LNCaP clone FGC (cell line): ENCODE measurements around the gene RNF17.

Experiments used
- DNase-seq: peaks from one replicate; pipeline ENCODE4 v3.0.0-alpha.2; 2011; ENCODE audit warnings: low read depth
- H3K4me3 ChIP-seq: 2 replicates; pipeline ENCODE4 v1.5.1; 2011; ENCODE audit warnings: mild to moderate bottlenecking, low read depth, low read length, control low read depth
- TF ChIP-seq, protein P1 (sequence below): IDR thresholded peaks from 2 replicates; pipeline ENCODE4 v1.5.1; 2012; ENCODE audit warnings: mild to moderate bottlenecking; ENCODE audit not compliant: control insufficient read depth, insufficient read depth; ENCODE audit errors: extremely low read depth

The RNF17 gene

DNA sequence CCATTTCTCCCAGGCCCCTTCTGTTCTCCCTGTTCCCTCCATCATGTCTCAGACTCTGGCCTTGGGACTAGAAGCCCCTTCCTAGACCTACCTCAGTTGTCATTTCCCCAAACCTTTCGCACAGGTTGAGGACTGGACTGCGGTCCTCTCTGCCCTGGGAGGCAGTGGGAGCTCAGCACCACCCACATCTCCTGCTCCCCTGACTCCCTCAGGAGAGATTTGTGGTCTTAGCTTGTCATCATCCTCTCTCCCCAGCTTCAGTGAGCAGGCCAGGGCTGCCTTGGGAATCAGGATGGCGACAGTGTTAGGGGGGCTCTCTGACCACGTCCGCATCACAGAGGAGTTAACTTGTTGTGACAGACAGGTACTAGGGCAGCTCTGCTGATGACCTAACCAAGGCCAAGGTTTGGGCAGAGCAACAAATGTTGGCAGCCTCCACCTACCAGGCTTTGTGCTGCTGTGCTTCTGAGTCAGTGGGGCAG is 25.6 kb upstream of the RNF17 start:
- TF ChIP-seq, protein P1, sequence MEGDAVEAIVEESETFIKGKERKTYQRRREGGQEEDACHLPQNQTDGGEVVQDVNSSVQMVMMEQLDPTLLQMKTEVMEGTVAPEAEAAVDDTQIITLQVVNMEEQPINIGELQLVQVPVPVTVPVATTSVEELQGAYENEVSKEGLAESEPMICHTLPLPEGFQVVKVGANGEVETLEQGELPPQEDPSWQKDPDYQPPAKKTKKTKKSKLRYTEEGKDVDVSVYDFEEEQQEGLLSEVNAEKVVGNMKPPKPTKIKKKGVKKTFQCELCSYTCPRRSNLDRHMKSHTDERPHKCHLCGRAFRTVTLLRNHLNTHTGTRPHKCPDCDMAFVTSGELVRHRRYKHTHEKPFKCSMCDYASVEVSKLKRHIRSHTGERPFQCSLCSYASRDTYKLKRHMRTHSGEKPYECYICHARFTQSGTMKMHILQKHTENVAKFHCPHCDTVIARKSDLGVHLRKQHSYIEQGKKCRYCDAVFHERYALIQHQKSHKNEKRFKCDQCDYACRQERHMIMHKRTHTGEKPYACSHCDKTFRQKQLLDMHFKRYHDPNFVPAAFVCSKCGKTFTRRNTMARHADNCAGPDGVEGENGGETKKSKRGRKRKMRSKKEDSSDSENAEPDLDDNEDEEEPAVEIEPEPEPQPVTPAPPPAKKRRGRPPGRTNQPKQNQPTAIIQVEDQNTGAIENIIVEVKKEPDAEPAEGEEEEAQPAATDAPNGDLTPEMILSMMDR, result no peak
- H3K4me3 ChIP-seq, result no peak overlapping the region
- DNase-seq, result no peak

- DNase-seq, result no peak
These were observed 23.7 kb upstream of the RNF17 start for GRCh38 chr13:24740014-24740890.

DNA sequence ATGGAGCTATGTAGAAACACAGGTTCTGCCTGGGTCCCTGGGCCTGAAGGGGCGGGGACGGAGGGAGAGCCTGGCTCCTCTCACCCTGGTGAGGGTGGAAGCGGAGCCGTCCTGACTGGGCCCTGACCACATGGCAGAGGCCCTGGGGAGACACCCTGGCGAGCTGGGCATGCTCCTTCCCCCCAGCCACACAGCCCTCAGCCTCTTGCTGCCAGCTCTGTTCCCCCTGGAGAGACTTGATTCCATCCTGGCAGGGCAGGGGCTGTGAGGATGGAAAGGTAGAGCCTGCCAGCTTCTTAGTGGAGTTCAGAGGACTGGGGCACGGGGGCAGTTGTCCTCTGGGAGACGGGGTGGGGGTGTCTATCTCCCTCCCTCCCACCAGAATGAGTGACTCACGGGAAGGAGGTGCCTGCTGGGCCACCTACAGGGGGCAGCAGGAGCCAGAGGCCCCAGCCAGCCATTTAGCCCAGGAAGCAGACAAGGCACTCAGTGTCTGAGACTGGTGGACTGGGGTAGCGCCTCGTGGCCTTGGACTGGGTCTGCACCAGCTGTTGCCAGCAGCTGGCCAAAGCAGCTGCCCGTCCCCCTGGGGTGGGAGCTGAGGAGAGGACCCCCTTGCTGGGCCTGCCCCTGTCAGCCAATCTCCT is 22.8 kb upstream of the RNF17 start:
- TF ChIP-seq, protein P1, result 0 out of 2 replicates have a peak, but pooled peaks have one; percentile 25
- H3K4me3 ChIP-seq, result no peak overlapping the region
- DNase-seq, result no peak

More at GRCh38 chr13:24740014-24740890, 23.7 kb upstream of the RNF17 start:
- H3K4me3 ChIP-seq, result no peak overlapping the region
- TF ChIP-seq, protein P1, result no peak

DNA sequence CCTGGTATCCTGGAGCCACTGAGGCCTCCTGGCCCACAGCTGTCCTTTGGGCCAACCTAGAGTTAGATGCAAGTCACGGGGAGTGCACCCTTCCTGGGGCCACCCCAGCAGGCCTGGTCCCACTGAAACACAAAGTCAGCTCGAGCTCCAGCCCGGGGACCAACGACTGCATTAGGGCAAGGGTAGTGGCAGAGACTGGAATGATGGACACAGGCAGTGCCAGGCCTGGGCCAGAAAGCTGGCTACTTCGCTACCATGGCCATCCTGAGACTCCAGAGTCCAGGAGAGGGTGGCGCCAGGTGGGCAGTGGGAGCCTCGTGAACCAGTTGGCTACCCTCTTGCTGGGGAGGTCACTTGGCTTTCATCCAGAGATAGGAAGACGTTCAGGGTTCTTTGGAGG is 22.2 kb upstream of the RNF17 start:
- DNase-seq, result no peak
- TF ChIP-seq, protein P1, result no peak
- H3K4me3 ChIP-seq, result no peak overlapping the region

GRCh38 chr13:24742294-24742693 is 21.7 kb upstream of the RNF17 start:
- H3K4me3 ChIP-seq, result no peak overlapping the region
- no peak for DNase-seq
- TF ChIP-seq, protein P1, result no peak

- TF ChIP-seq, protein P1, result no peak
These were observed 21.0 kb upstream of the RNF17 start for GRCh38 chr13:24742977-24743376.

More at GRCh38 chr13:24742977-24743376, 21.0 kb upstream of the RNF17 start:
- no peak for DNase-seq
- no peak overlapping the region for H3K4me3 ChIP-seq
